Raji (cell line): ENCODE measurements around the gene KCNQ5.

Experiments
- POLR2A ChIP-seq: IDR thresholded peaks from 2 replicates; pipeline ENCODE4 v1.6.1; 2011; ENCODE audit warnings: low read depth, low read length, control low read depth; ENCODE audit not compliant: insufficient read depth

Gene KCNQ5

DNA sequence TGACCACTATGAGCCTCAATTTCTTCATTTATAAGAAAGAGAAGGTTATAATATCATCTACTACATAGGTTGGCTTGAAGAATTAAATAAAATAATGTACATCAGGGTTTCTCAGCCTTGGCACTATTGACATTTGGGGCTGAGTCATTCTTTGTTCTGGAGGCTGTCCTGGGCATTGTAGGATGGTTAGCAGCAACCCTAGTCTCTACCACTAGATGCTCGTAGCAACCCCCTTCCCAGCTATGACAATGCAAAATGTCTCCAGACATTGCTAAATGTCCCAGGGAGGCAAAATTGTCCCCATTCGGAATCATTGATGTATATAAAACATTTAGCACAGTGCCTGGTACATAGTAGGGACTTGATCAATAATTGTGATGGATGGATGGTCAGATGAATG, 451.4 kb downstream of the KCNQ5 start:
- no peak for TF ChIP-seq POLR2A

DNA sequence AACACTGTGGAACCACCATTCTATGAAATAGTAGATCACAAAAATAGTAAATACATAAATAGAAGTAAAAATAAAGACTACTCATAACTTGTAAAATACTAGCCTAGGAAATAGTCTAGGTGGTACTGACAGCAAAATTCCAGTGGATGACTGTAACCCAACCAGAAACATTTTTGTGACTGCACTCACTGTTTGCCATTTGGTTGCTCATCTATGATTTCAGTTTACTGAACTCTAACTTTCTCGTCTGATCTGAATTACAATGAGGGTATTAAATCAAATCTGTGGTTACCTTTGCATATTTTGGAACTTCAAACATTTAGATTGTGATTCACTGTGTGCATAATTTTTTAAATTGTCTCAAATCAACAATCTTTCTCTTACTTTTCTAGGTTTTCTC, 452.3 kb downstream of the KCNQ5 start:
- TF ChIP-seq POLR2A: no peak

DNA sequence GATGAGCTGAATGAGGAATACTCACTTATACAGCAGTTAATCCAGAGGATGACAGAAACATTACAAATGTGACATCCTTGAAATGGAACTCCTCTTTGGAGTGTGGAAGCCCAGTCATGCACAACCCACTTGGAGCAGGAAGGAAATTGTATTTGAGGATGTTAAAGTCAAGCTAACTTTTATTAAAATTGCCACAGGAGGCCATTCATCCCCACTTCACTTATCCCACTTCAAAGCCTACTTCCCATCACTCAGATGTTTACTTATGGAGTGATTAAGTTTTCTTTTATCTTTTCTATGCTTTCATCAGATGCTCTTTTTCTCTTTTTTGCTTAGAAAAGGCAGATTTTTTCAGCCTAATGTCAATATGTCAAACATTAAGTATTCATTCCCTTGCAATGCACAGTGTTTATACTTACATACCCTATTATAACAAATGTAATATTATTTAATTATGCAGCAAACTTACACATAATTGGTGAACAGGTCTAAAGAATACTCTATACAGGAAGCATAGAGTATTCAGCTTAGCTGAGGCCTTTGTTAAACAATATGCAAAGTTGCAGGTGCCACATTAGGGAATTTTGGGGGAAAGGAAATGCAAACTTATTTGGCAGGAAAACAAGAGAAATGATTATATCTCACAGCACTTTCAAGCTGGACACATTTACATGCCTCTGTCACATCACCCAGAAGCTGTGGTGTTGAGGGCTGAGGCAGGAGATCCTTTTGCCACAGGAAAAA, 454.5 kb downstream of the KCNQ5 start:
- no peak for TF ChIP-seq POLR2A

GRCh38 chr6:73078333-73078862, 456.5 kb downstream of the KCNQ5 start:
- no peak for TF ChIP-seq POLR2A

GRCh38 chr6:73078908-73079610, 457.2 kb downstream of the KCNQ5 start:
- TF ChIP-seq POLR2A: no peak

- no peak for TF ChIP-seq POLR2A
Measured at GRCh38 chr6:73079611-73079955, 457.7 kb downstream of the KCNQ5 start.

- TF ChIP-seq POLR2A: no peak
Measured at GRCh38 chr6:73079978-73080377, 458.1 kb downstream of the KCNQ5 start.

GRCh38 chr6:73081955-73082354, 460.1 kb downstream of the KCNQ5 start:
- TF ChIP-seq POLR2A: no peak

DNA sequence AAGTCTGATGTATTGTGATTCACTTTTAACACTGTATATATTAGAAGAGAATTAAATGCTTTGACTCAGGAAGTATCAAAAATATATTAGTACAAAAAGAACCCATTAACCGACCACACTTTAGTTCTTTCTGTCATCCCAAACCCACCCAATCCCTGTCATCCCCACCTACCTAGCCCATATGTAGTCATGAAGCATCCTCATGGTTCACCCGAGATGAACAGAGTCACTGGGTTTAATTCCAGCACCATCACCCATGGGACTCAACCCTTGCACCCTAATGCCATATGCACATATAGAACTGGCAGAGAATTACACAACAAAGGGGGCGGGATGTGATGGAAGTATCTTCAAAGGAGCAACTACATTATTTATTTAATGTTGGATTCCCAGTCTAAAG, 462.0 kb downstream of the KCNQ5 start:
- no peak for TF ChIP-seq POLR2A

- TF ChIP-seq POLR2A: no peak
Measured at GRCh38 chr6:73085443-73085871, 463.6 kb downstream of the KCNQ5 start.

- no peak for TF ChIP-seq POLR2A
Measured at GRCh38 chr6:73086726-73087125, 464.9 kb downstream of the KCNQ5 start.

- no peak for TF ChIP-seq POLR2A
Measured at GRCh38 chr6:73088138-73088813, 466.4 kb downstream of the KCNQ5 start.

- no peak for TF ChIP-seq POLR2A
Measured at GRCh38 chr6:73104921-73105320, 483.1 kb downstream of the KCNQ5 start.

DNA sequence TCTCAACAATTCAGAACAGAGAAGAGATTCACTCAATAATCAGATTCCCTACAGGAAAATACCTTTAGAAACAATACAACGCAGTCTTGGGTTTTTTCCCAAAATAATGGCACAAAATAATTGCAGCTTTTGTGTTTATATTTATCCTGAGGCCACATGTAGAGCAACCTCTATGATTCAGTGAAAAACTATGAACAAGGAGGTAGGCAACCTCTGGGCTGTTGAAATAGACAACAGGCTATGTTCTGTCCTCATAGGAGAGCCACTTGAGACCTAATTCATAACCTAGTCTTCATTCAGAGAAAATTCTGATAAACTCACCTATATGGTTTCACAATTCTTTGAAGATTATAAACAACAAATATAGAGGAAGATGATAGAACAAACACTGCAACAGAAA, 485.2 kb downstream of the KCNQ5 start:
- no peak for TF ChIP-seq POLR2A

- no peak for TF ChIP-seq POLR2A
Measured at GRCh38 chr6:73108949-73109348, 487.1 kb downstream of the KCNQ5 start.

- TF ChIP-seq POLR2A: no peak
Measured at GRCh38 chr6:73109659-73110058, 487.8 kb downstream of the KCNQ5 start.
